HepG2 (cell line): ENCODE data around the gene GPR37.

Experiments
- ATF3 ChIP-seq: sonication (generic); formaldehyde crosslinking; IDR thresholded peaks from 2 replicates; pipeline ENCODE4 v1.4.0; 2020; ENCODE audit warnings: missing genetic modification reagents
- ATF5 ChIP-seq: sonication (generic); formaldehyde crosslinking; IDR thresholded peaks from 2 replicates; pipeline ENCODE4 v1.4.0; 2020; ENCODE audit warnings: mild to moderate bottlenecking, low read depth, missing genetic modification reagents
- CEBPB ChIP-seq: IDR thresholded peaks from 2 replicates; pipeline ENCODE4 v1.6.1; 2011; ENCODE audit warnings: low read depth, low read length, improper control_type of control experiment, borderline replicate concordance
- CTCF ChIP-seq: sonication (generic); formaldehyde crosslinking; IDR thresholded peaks from 2 replicates; pipeline ENCODE4 v1.5.0; 2020; ENCODE audit warnings: mild to moderate bottlenecking, missing genetic modification reagents, moderate library complexity
- FOXM1 ChIP-seq: sonication (generic); formaldehyde crosslinking; IDR thresholded peaks from 2 replicates; pipeline ENCODE4 v1.5.0; 2020; ENCODE audit warnings: missing genetic modification reagents
- NR3C1 ChIP-seq: sonication (generic); formaldehyde crosslinking; IDR thresholded peaks from 2 replicates; pipeline ENCODE4 v1.4.0; 2020; ENCODE audit warnings: missing genetic modification reagents
- ZNF207 ChIP-seq: fragments of 450-650 bp; IDR thresholded peaks from 2 replicates; pipeline ENCODE4 v1.6.1; 2016; ENCODE audit warnings: antibody characterized with exemption, borderline replicate concordance

- TF ChIP-seq CEBPB = no peak
- TF ChIP-seq NR3C1 (CRISPR knock-in tag) = no peak
- TF ChIP-seq ATF5 (CRISPR knock-in tag) = no peak
- TF ChIP-seq FOXM1 (CRISPR knock-in tag) = no peak
- TF ChIP-seq CTCF (CRISPR knock-in tag) = no peak
- TF ChIP-seq ATF3 = no peak
- no peak for TF ChIP-seq ZNF207
These were observed 7.7 kb upstream of the GPR37 start for GRCh38 chr7:124773339-124773738.
